ENCODE data around the gene FRMD8. TPM values are rescaled to one million over a fixed set of nuclear protein-coding genes. Genes with fewer than 3 reads are reported as not detected.
A peak's percentile ranks its signal among the peaks of the same experiment; 100 is the strongest.

Gene FRMD8
- total RNA-seq, 2 donors from 2014 or later, result 36.1 to 106 TPM

GRCh38 chr11:65431451-65432099 is 45.1 kb downstream of the FRMD8 start:
- no peaks in the 10 kb centered on the region for H3K27me3 ChIP-seq (replicated peaks; ENCODE audit: insufficient read depth)
- TF ChIP-seq POLR2AphosphoS5 (IDR thresholded peaks at IDR 0.05) (peak; percentile 50), POLR2A (IDR thresholded peaks at IDR 0.05) (no peak), CTCF (IDR thresholded peaks at IDR 0.05) (no peak)
- 64% methylated on average over 4 of the region's 4 CpGs for WGBS
- no peak for DNase-seq (ENCODE audit: low spot score)
- intact Hi-C loops (cut with DNase I), result loop anchor here (5.0 kb wide), 1 partner anchor 36 kb away; no protein-coding TSS in a partner anchor
- no peaks in the 10 kb centered on the region for H3K36me3 ChIP-seq
- no peaks in the 10 kb centered on the region for H3K9me3 ChIP-seq
- no peaks in the 10 kb centered on the region for H3K4me1 ChIP-seq (replicated peaks)
- H3K4me3 ChIP-seq, result no peak overlapping the region
- peak overlapping the region; percentile 17 to 100 for H3K27ac ChIP-seq

- Histone ChIP-seq H3K27ac (peak overlapping the region; percentile 17 to 100), H3K4me3 (no peak overlapping the region)
- intact Hi-C loops (cut with DNase I), result loop anchor here (5.0 kb wide), 1 partner anchor 35 kb away; no protein-coding TSS in a partner anchor
Observed at GRCh38 chr11:65432100-65432650, 45.7 kb downstream of the FRMD8 start.

GRCh38 chr11:65432686-65433582 is 46.5 kb downstream of the FRMD8 start:
- Histone ChIP-seq H3K4me3 (no peak overlapping the region), H3K27ac (peak overlapping the region; percentile 17 to 100), H3K27me3 (replicated peaks; ENCODE audit: insufficient read depth) (no peaks in the 10 kb centered on the region), H3K36me3 (no peaks in the 10 kb centered on the region), H3K4me1 (replicated peaks) (no peaks in the 10 kb centered on the region), H3K9me3 (no peaks in the 10 kb centered on the region)
- intact Hi-C loops (cut with DNase I), result loop anchor here (5.0 kb wide), 1 partner anchor 34 kb away; no protein-coding TSS in a partner anchor
- DNase-seq (ENCODE audit: low spot score), result no peak
- WGBS, result 95% methylated on average over 1 of the region's 1 CpG
- no peak for TF ChIP-seq POLR2A (IDR thresholded peaks at IDR 0.05)
- peak; percentile 61 for TF ChIP-seq POLR2AphosphoS5 (IDR thresholded peaks at IDR 0.05)
- peak in 2 of 4 experiments; percentile 14 to 57 for TF ChIP-seq CTCF (IDR thresholded peaks at IDR 0.05)

More at GRCh38 chr11:65432100-65432650, 45.7 kb downstream of the FRMD8 start:
- Histone ChIP-seq H3K36me3 (no peaks in the 10 kb centered on the region), H3K9me3 (no peaks in the 10 kb centered on the region), H3K27me3 (replicated peaks; ENCODE audit: insufficient read depth) (no peaks in the 10 kb centered on the region), H3K4me1 (replicated peaks) (no peaks in the 10 kb centered on the region)
- 66% methylated on average over 2 of the region's 2 CpGs for WGBS
- TF ChIP-seq CTCF (IDR thresholded peaks at IDR 0.05) (no peak), POLR2AphosphoS5 (IDR thresholded peaks at IDR 0.05) (no peak), POLR2A (IDR thresholded peaks at IDR 0.05) (no peak)
- no peak for DNase-seq (ENCODE audit: low spot score)

GRCh38 chr11:65433657-65434056 is 47.2 kb downstream of the FRMD8 start:
- H3K4me1 ChIP-seq (replicated peaks), result no peaks in the 10 kb centered on the region
- H3K4me3 ChIP-seq, result no peak overlapping the region
- no peaks in the 10 kb centered on the region for H3K27me3 ChIP-seq (replicated peaks; ENCODE audit: insufficient read depth)
- intact Hi-C loops (cut with DNase I), result loop anchor here (5.0 kb wide), 1 partner anchor 34 kb away; no protein-coding TSS in a partner anchor
- TF ChIP-seq POLR2AphosphoS5 (IDR thresholded peaks at IDR 0.05) (no peak), POLR2A (IDR thresholded peaks at IDR 0.05) (no peak), CTCF (IDR thresholded peaks at IDR 0.05) (no peak)
- WGBS, result 98% methylated on average over 2 of the region's 2 CpGs
- peak overlapping the region in 1 of 2 donors; percentile 100 for H3K27ac ChIP-seq
- H3K36me3 ChIP-seq, result no peaks in the 10 kb centered on the region
- no peak for DNase-seq (ENCODE audit: low spot score)
- no peaks in the 10 kb centered on the region for H3K9me3 ChIP-seq
